ENCODE measurements around the gene KLHDC8B.
"Not testable (repeated sequence)": the region's sequence is repeated elsewhere in the genome, so short reads cannot be mapped to it uniquely, and the experiment has no call there.

The KLHDC8B gene

GRCh38 chr3:49183873-49184272 lies 12.5 kb downstream of the KLHDC8B start:
- no peak for DNase-seq (ENCODE audit: low spot score)

- no peak for DNase-seq (ENCODE audit: low spot score)
These were observed 20.3 kb downstream of the KLHDC8B start for GRCh38 chr3:49191741-49192140.

- no peak for DNase-seq (ENCODE audit: low spot score)
These were observed 26.8 kb downstream of the KLHDC8B start for GRCh38 chr3:49198161-49198560.

GRCh38 chr3:49198611-49199230 lies 27.3 kb downstream of the KLHDC8B start:
- no peak for DNase-seq (ENCODE audit: low spot score)

- DNase-seq (ENCODE audit: low spot score), result peak; percentile 19
These were observed 28.0 kb downstream of the KLHDC8B start for GRCh38 chr3:49199239-49199899.

GRCh38 chr3:49199900-49200281 lies 28.5 kb downstream of the KLHDC8B start:
- no peak for DNase-seq (ENCODE audit: low spot score)

GRCh38 chr3:49213541-49213943 lies 42.1 kb downstream of the KLHDC8B start:
- DNase-seq (ENCODE audit: low spot score), result no peak

- DNase-seq (ENCODE audit: low spot score), result no peak
These were observed 42.6 kb downstream of the KLHDC8B start for GRCh38 chr3:49213998-49214397.

- not testable (repeated sequence) for DNase-seq (ENCODE audit: low spot score)
These were observed 45.3 kb downstream of the KLHDC8B start for GRCh38 chr3:49216687-49217086.

- DNase-seq (ENCODE audit: low spot score), result not testable (repeated sequence)
These were observed 45.7 kb downstream of the KLHDC8B start for GRCh38 chr3:49217108-49217507.

GRCh38 chr3:49217688-49218470 lies 46.5 kb downstream of the KLHDC8B start:
- no peak for DNase-seq (ENCODE audit: low spot score)

GRCh38 chr3:49218471-49218989 lies 47.1 kb downstream of the KLHDC8B start:
- peak; percentile 29 for DNase-seq (ENCODE audit: low spot score)

GRCh38 chr3:49219132-49219531 lies 47.7 kb downstream of the KLHDC8B start:
- no peak for DNase-seq (ENCODE audit: low spot score)

GRCh38 chr3:49220985-49221563 lies 49.7 kb downstream of the KLHDC8B start:
- DNase-seq (ENCODE audit: low spot score), result not testable (repeated sequence)

GRCh38 chr3:49222002-49222401 lies 50.6 kb downstream of the KLHDC8B start:
- no peak for DNase-seq (ENCODE audit: low spot score)

Measured in cerebellar cortex (tissue), 1 donor.